GDM1 (cell line): ENCODE results near the gene SCNN1A.

ENCODE experiments used
- DNase-seq: peaks from one replicate; lab custom pipeline; 2025; lab: John Stamatoyannopoulos, UW

SCNN1A gene

GRCh38 chr12:6334359-6334758 is 41.0 kb downstream of the SCNN1A start:
- no peak for DNase-seq

- no peak for DNase-seq
These were observed 41.8 kb downstream of the SCNN1A start for GRCh38 chr12:6333566-6333965.

- DNase-seq: no peak
These were observed 42.3 kb downstream of the SCNN1A start for GRCh38 chr12:6333029-6333428.

GRCh38 chr12:6332459-6332858 is 42.9 kb downstream of the SCNN1A start:
- DNase-seq: no peak

GRCh38 chr12:6330999-6331714 is 44.2 kb downstream of the SCNN1A start:
- no peak for DNase-seq

- no peak for DNase-seq
These were observed 45.2 kb downstream of the SCNN1A start for GRCh38 chr12:6330192-6330591.

- DNase-seq: no peak
These were observed 45.7 kb downstream of the SCNN1A start for GRCh38 chr12:6329703-6330064.

- DNase-seq: no peak
These were observed 46.2 kb downstream of the SCNN1A start for GRCh38 chr12:6328945-6329702.

- DNase-seq: no peak
These were observed 47.2 kb downstream of the SCNN1A start for GRCh38 chr12:6328045-6328779.

GRCh38 chr12:6327229-6328041 is 47.9 kb downstream of the SCNN1A start:
- no peak for DNase-seq

- DNase-seq: peak; percentile 51
These were observed 48.8 kb downstream of the SCNN1A start for GRCh38 chr12:6326316-6327228.

- no peak for DNase-seq
These were observed 50.2 kb downstream of the SCNN1A start for GRCh38 chr12:6324936-6325750.

GRCh38 chr12:6323995-6324711 is 51.2 kb downstream of the SCNN1A start:
- no peak for DNase-seq

GRCh38 chr12:6323340-6323994 is 51.9 kb downstream of the SCNN1A start:
- peak; percentile 55 for DNase-seq

- no peak for DNase-seq
These were observed 52.4 kb downstream of the SCNN1A start for GRCh38 chr12:6322969-6323339.

- no peak for DNase-seq
These were observed 53.0 kb downstream of the SCNN1A start for GRCh38 chr12:6322352-6322751.

- no peak for DNase-seq
These were observed 53.5 kb downstream of the SCNN1A start for GRCh38 chr12:6321905-6322304.

GRCh38 chr12:6319446-6319845 is 55.9 kb downstream of the SCNN1A start:
- no peak for DNase-seq

- DNase-seq: no peak
These were observed 56.9 kb downstream of the SCNN1A start for GRCh38 chr12:6318440-6318879.
